Activated T-cell treated with anti-CD3 and anti-CD28 coated beads, Interleukin-2, amount 50 U/mL, for 4 hours (primary cell): ENCODE data around the gene GUF1. TPM values are rescaled to one million over a fixed set of nuclear protein-coding genes. Genes with fewer than 3 reads are reported as not detected.

ENCODE experiments used
- ATAC-seq, 2 donors: fragments of 200-7000 bp; cut with Tn5 transposase; one replicate each; pipeline ENCODE4 v1.10.0; 2021
- DNase-seq: peaks from one replicate; pipeline ENCODE4 v3.0.0-alpha.2; 2020
- H3K27me3 Mint-ChIP-seq: one replicate; pipeline ENCODE4 v1.8.0; 2021; ENCODE audit warnings: low read depth, mixed read lengths
- H3K36me3 Mint-ChIP-seq: one replicate; pipeline ENCODE4 v1.8.0; 2022; ENCODE audit warnings: mixed read lengths; ENCODE audit not compliant: insufficient read depth
- H3K4me1 Mint-ChIP-seq: one replicate; pipeline ENCODE4 v1.8.0; 2021; ENCODE audit warnings: low read depth, mixed read lengths
- H3K4me3 Mint-ChIP-seq: one replicate; pipeline ENCODE4 v1.8.0; 2021; ENCODE audit warnings: mild to moderate bottlenecking, moderate library complexity, mixed read lengths
- H3K9me3 Mint-ChIP-seq: one replicate; pipeline ENCODE4 v1.8.0; 2021; ENCODE audit warnings: mixed read lengths
- total RNA-seq, 3 donors: library from RNA; stranded (reverse); gene quantifications; one replicate each; pipeline ENCODE4 v1.2.1, GENCODE V29; 2021

The GUF1 gene
- total RNA-seq, 3 donors from 2014 or later = 41.2 to 48.9 (median 48.3) TPM

DNA sequence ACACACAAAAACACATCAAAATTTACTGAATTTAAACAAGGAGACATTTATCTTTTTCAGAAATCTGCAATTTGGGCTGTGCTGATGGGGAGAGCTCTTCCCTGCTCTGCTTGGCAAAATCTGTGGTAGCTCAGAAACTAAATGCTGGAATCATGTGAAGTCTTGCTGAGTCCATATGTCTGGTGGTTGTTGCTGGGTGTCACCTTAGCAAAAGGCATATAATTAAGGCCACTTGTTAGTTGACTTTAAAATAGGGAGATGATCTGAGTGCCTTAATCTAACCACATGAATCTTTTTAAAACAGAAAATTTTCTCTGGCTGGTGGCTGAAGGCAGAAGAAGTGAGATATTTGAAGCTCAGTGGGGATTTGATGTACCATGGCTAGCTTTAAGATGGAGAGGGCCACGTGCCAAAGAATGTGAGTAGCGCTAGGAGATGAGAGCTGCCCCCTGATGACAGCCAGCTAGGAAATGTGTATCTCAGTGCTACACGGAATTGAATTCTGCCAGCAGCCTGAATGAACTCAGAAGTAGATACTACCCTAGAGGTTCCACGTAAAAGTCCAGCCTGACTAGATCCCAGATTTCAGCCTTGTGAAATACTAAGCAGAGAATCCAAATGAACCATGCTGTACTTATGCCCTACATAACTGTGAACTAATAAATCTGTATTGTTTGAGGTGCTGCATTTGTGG, 7.6 kb upstream of the GUF1 start:
- H3K36me3 Mint-ChIP-seq = no peaks in the 10 kb centered on the region
- H3K27me3 Mint-ChIP-seq = peaks cover 9% of the 10 kb centered on the region
- ATAC-seq (no peak), DNase-seq (no peak)
- H3K9me3 Mint-ChIP-seq = no peaks in the 10 kb centered on the region
- no peaks in the 10 kb centered on the region for H3K4me1 Mint-ChIP-seq
- no peak overlapping the region for H3K4me3 Mint-ChIP-seq

DNA sequence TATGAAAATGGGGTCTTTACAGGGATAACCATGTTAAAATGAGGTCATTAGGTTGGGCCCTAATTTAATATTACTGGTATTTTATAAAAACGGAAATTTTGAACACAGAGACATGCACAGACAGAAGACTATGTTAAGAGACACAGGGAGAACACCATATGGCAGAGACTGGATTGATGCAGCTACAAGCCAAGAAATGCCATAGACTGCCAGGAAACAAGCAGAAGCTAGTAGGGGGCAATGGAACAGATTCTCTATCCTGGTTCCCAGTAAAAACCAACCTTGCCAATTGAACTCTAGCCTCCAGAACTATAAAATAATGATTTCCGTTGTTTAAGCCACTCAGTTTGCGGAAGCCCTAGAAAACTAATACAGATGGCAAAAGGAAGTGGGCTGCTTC, 6.6 kb upstream of the GUF1 start:
- no peaks in the 10 kb centered on the region for H3K36me3 Mint-ChIP-seq
- DNase-seq (no peak), ATAC-seq (no peak)
- peaks cover 9% of the 10 kb centered on the region for H3K27me3 Mint-ChIP-seq
- H3K4me1 Mint-ChIP-seq = peaks cover 2% of the 10 kb centered on the region
- H3K9me3 Mint-ChIP-seq = no peaks in the 10 kb centered on the region
- no peak overlapping the region for H3K4me3 Mint-ChIP-seq

DNA sequence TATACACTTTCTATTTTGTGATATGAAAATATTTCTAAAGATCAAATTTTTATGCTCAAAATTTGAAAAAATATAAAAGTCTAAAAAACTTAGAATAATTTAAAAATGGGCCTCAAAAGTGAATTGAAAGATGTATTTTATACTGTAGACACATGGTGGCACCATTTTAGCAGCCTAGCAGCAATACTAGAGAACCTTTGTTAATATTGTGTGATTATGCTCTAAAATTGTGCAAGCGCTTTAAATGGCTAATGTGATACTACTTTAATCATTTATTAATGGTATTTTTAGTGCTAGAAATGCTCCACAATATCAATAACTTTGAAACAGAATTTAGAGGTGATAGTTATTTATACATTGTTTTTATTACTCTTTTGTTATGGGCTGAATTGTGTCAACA, 3.7 kb upstream of the GUF1 start:
- Mint-ChIP-seq H3K4me1 (peaks cover 15% of the 10 kb centered on the region), H3K27me3 (peaks cover 3% of the 10 kb centered on the region), H3K36me3 (no peaks in the 10 kb centered on the region), H3K4me3 (no peak overlapping the region), H3K9me3 (no peaks in the 10 kb centered on the region)
- no peak for DNase-seq
- ATAC-seq = no peak

GRCh38 chr4:44675366-44675765, 2.9 kb upstream of the GUF1 start:
- H3K9me3 Mint-ChIP-seq = no peaks in the 10 kb centered on the region
- no peak overlapping the region for H3K4me3 Mint-ChIP-seq
- no peaks in the 10 kb centered on the region for H3K36me3 Mint-ChIP-seq
- H3K4me1 Mint-ChIP-seq = peaks cover 20% of the 10 kb centered on the region
- ATAC-seq (no peak), DNase-seq (no peak)
- peaks cover 3% of the 10 kb centered on the region for H3K27me3 Mint-ChIP-seq

GRCh38 chr4:44679060-44679459, 840 bp downstream of the GUF1 start:
- no peaks in the 10 kb centered on the region for H3K27me3 Mint-ChIP-seq
- H3K9me3 Mint-ChIP-seq = no peaks in the 10 kb centered on the region
- DNase-seq (no peak), ATAC-seq (peak; percentile 5 to 16)
- H3K4me1 Mint-ChIP-seq = peaks cover 37% of the 10 kb centered on the region
- peaks cover 8% of the 10 kb centered on the region for H3K36me3 Mint-ChIP-seq
- H3K4me3 Mint-ChIP-seq = peak overlapping the region; percentile 90

- peaks cover 28% of the 10 kb centered on the region for H3K4me1 Mint-ChIP-seq
- no peaks in the 10 kb centered on the region for H3K9me3 Mint-ChIP-seq
- H3K27me3 Mint-ChIP-seq = no peaks in the 10 kb centered on the region
- no peak for ATAC-seq
- peaks cover 44% of the 10 kb centered on the region for H3K36me3 Mint-ChIP-seq
- no peak overlapping the region for H3K4me3 Mint-ChIP-seq
- DNase-seq = no peak
Measured at GRCh38 chr4:44684648-44685047, 6.4 kb downstream of the GUF1 start.

- Mint-ChIP-seq H3K36me3 (peaks cover 31% of the 10 kb centered on the region), H3K4me3 (no peak overlapping the region), H3K9me3 (no peaks in the 10 kb centered on the region), H3K4me1 (no peaks in the 10 kb centered on the region), H3K27me3 (no peaks in the 10 kb centered on the region)
- ATAC-seq = no peak
- DNase-seq = no peak
Measured at GRCh38 chr4:44700427-44700826, 22.2 kb downstream of the GUF1 start.

- Mint-ChIP-seq H3K27me3 (no peaks in the 10 kb centered on the region), H3K4me1 (no peaks in the 10 kb centered on the region), H3K9me3 (no peaks in the 10 kb centered on the region), H3K36me3 (peaks cover 30% of the 10 kb centered on the region), H3K4me3 (no peak overlapping the region)
- ATAC-seq = no peak
- DNase-seq = no peak
Measured at GRCh38 chr4:44701037-44701436, 22.8 kb downstream of the GUF1 start.

DNA sequence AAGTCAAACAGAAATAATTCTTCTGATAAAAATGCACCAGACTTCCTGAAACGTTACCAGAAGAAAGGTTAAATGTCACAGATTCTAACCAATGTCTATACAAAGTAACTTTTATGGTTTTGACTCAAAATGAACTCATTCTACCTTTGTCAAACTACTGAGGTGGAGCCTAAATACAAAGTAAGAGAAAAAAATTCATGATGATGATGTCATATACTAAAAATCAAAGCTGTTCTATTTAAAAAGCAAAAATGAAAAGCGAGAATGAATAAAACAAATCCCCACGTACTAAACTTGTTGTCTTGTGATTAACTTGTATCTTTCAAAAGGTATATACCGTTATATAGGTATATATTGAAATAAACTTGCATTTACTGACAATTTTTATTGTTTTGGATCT, 26.5 kb downstream of the GUF1 start:
- no peak for ATAC-seq
- no peak overlapping the region for H3K4me3 Mint-ChIP-seq
- no peaks in the 10 kb centered on the region for H3K9me3 Mint-ChIP-seq
- peaks cover 2% of the 10 kb centered on the region for H3K4me1 Mint-ChIP-seq
- DNase-seq = no peak
- no peaks in the 10 kb centered on the region for H3K27me3 Mint-ChIP-seq
- peaks cover 28% of the 10 kb centered on the region for H3K36me3 Mint-ChIP-seq

DNA sequence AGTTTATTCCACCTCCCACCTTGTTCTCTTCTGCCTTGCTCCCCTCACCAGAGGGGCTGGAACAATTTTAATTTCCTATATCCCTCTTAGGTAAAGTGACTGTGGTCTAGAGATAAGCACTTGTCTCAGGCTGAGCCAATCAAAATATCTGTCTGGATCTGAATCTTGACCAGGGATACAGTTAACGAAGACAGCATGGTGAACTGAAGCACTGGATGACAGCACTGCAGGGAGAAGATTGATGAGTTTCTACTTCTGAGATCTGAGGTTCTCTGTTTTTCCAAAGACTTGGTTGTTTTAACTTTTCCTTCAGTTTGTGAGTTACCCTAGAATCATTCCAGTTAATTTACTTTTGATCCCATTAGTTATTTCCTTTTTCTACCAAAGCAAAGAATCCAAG, 34.9 kb downstream of the GUF1 start:
- ATAC-seq = no peak
- DNase-seq = no peak
- no peaks in the 10 kb centered on the region for H3K9me3 Mint-ChIP-seq
- H3K36me3 Mint-ChIP-seq = peaks cover 14% of the 10 kb centered on the region
- peaks cover 5% of the 10 kb centered on the region for H3K4me1 Mint-ChIP-seq
- H3K4me3 Mint-ChIP-seq = no peak overlapping the region
- no peaks in the 10 kb centered on the region for H3K27me3 Mint-ChIP-seq

DNA sequence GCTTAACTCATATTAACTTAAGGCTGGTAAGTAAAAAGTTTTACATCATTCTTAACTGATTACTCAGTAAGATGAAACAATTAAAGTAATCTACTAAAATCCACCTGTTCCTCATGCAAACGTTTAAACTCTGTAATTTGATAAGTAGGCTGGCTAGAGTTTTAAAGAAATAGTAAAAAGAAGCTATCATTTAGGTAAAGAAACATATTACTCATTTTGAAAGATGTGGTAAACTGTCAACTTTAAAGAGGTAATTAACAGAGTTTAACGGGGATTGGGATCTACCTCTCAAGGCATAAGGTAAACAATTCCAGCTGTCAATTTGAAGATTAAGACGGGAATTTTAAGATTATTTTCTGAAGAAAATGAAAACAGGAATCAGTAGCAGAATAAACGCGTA, 38.4 kb downstream of the GUF1 start:
- Mint-ChIP-seq H3K4me1 (peaks cover 19% of the 10 kb centered on the region), H3K27me3 (no peaks in the 10 kb centered on the region), H3K9me3 (no peaks in the 10 kb centered on the region), H3K4me3 (no peak overlapping the region), H3K36me3 (peaks cover 11% of the 10 kb centered on the region)
- no peak for ATAC-seq
- no peak for DNase-seq

DNA sequence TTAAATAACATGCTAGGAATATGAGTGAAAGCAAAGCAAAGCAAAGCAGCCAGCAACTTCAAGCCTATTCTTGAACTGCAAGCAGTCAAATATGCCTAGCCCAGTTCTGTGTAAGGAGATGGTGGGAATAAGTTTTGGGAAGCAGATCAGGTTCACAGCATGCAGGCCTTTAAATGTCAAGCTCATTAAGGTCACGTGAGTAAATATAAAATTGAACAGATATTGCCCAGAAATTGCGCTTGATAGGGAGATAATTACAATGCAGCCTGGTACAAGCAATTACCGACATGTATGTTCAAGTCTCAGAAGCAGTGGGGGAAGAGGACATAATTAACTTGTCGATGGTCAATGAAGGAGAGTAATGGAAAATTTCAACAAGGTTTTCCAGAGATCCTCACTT, 42.2 kb downstream of the GUF1 start:
- ATAC-seq = no peak
- DNase-seq = no peak
- H3K9me3 Mint-ChIP-seq = no peaks in the 10 kb centered on the region
- H3K4me3 Mint-ChIP-seq = no peak overlapping the region
- H3K27me3 Mint-ChIP-seq = no peaks in the 10 kb centered on the region
- H3K4me1 Mint-ChIP-seq = peaks cover 36% of the 10 kb centered on the region
- peaks cover 4% of the 10 kb centered on the region for H3K36me3 Mint-ChIP-seq

- H3K4me3 Mint-ChIP-seq = no peak overlapping the region
- H3K36me3 Mint-ChIP-seq = peaks cover 3% of the 10 kb centered on the region
- peaks cover 47% of the 10 kb centered on the region for H3K4me1 Mint-ChIP-seq
- DNase-seq (no peak), ATAC-seq (no peak)
- no peaks in the 10 kb centered on the region for H3K27me3 Mint-ChIP-seq
- H3K9me3 Mint-ChIP-seq = no peaks in the 10 kb centered on the region
Measured at GRCh38 chr4:44722001-44722400, 43.8 kb downstream of the GUF1 start.

DNA sequence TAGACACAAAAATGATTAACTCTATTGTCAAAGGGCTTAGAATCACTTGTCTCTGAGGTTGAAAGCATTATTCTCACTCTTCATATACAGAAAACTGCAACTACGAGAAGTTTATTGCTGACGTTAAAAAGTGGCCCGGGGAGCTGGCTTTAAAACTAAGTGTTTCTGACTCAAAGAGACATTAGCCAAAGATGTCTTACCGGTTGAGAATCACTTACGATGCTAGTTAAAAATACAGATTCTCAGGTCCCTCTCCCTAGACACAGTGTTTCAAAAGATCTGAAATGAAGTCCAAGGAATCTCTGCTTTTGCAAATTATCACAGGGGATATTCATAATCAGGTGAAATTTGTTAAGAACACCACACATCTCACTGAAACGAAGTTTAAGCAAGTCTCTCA, 46.9 kb downstream of the GUF1 start:
- Mint-ChIP-seq H3K4me1 (peaks cover 47% of the 10 kb centered on the region), H3K4me3 (peak overlapping the region; percentile 95), H3K36me3 (peaks cover 3% of the 10 kb centered on the region), H3K9me3 (no peaks in the 10 kb centered on the region), H3K27me3 (no peaks in the 10 kb centered on the region)
- ATAC-seq = no peak
- no peak for DNase-seq

- H3K9me3 Mint-ChIP-seq = no peaks in the 10 kb centered on the region
- ATAC-seq (peak in 1 of 2 donors; percentile 3), DNase-seq (no peak)
- H3K27me3 Mint-ChIP-seq = no peaks in the 10 kb centered on the region
- peaks cover 3% of the 10 kb centered on the region for H3K36me3 Mint-ChIP-seq
- peak overlapping the region; percentile 95 for H3K4me3 Mint-ChIP-seq
- peaks cover 45% of the 10 kb centered on the region for H3K4me1 Mint-ChIP-seq
Measured at GRCh38 chr4:44725726-44726037, 47.5 kb downstream of the GUF1 start.
